ENCODE data around the gene HSD17B14. TPM values are rescaled to one million over a fixed set of nuclear protein-coding genes. Genes with fewer than 3 reads are reported as not detected.

HSD17B14 gene
- total RNA-seq, 1 experiment from 2014 or later = 27.8 TPM

DNA sequence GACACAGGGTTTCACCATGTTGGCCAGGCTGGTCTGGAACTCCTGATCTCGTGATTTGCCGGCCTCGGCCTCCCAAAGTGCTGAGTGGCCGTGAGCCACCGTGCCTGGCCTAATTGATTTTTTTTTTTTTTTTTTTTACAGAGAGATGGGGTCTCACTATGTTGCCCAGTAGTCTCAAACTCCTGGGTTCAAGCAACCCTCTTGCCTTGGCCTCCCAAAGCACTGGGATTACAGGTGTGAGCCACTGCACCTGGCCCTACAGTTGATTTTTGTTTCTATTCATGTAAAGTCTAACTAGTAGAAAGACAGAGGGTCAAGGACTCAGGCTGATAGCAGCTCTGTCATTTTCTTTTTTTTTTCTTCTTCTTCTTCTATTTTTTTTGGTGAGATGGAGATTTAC, 59.2 kb downstream of the HSD17B14 start:
- Mint-ChIP-seq H3K9me3 (ENCODE audit: unreplicated experiment) (no peaks in the 10 kb centered on the region), H3K27me3 (ENCODE audit: insufficient read depth, unreplicated experiment) (no peaks in the 10 kb centered on the region), H3K4me3 (ENCODE audit: unreplicated experiment) (no peak overlapping the region), H3K36me3 (ENCODE audit: insufficient read depth, unreplicated experiment) (no peaks in the 10 kb centered on the region), H3K4me1 (ENCODE audit: low read depth, unreplicated experiment) (peaks cover 18% of the 10 kb centered on the region), H3K27ac (ENCODE audit: unreplicated experiment) (no peak overlapping the region)
- Histone ChIP-seq H3K9me3 (no peaks in the 10 kb centered on the region), H3K36me3 (ENCODE audit: control insufficient read depth, insufficient read depth, low read length) (no peaks in the 10 kb centered on the region), H3K4me3 (ENCODE audit: low read depth, low read length) (no peak overlapping the region), H3K27me3 (replicated peaks; ENCODE audit: control insufficient read depth, insufficient read depth, low read length) (no peaks in the 10 kb centered on the region), H3K4me1 (peaks cover 20% of the 10 kb centered on the region)
- no peak for TF ChIP-seq CTCF (IDR thresholded peaks at IDR 0.05; ENCODE audit: insufficient read depth in 1 of 2, low read depth in 1 of 2, low read length in 1 of 2, severe bottlenecking in 1 of 2, unreplicated experiment in 1 of 2)
- ChIA-PET POLR2A (no interaction called here), CTCF (no interaction called here)
- intact Hi-C loops (cut with micrococcal nuclease; ENCODE audit: unreplicated experiment) = no loop called here
- no peak for DNase-seq
- no TSS peak for BruUV-seq (replicated peaks)

- H3K4me3 ChIP-seq (ENCODE audit: low read depth, low read length) = no peak overlapping the region
- BruUV-seq (replicated peaks) = no TSS peak
Measured at GRCh38 chr19:48772503-48772953, 63.8 kb downstream of the HSD17B14 start.

DNA sequence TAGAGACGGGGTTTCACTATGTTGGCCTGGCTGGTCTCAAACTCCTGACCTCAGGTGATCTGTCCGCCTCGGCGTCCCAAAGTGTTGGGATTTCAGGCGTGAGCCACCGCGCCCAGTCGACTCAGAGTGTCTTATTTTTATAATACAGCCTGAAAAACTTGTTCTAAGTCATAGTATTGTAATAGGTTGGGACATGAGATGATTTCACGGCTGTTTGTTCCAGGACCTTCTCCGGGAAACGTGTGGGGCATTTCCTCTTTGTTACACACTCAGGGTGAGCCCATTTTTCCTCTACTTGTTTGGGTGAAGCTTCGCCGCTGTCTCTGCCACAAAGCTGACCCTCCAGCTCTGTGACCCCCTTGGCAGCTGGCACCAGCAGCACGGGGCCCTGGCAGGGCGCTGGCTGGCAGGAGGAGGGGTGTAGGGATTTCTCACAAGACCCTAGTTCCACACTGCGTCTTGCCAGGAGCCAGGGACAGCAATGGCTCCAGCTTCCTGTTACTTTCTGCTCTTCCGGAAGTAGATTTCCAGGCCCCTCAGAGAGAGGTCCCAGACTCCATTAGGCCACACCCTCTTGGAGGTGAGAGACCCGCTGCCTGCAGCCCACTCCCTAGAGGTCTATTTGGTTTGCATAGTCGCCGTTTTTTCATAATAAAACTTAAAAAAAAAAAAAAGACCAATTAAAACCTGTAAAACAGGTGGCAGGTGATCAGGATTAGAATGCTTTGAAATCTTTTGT, 65.4 kb downstream of the HSD17B14 start:
- no peak overlapping the region for H3K27ac Mint-ChIP-seq (ENCODE audit: unreplicated experiment)

More at GRCh38 chr19:48772503-48772953, 63.8 kb downstream of the HSD17B14 start:
- intact Hi-C loops (cut with micrococcal nuclease; ENCODE audit: unreplicated experiment) = no loop called here
- Mint-ChIP-seq H3K9me3 (ENCODE audit: unreplicated experiment) (no peaks in the 10 kb centered on the region), H3K27ac (ENCODE audit: unreplicated experiment) (no peak overlapping the region), H3K4me3 (ENCODE audit: unreplicated experiment) (no peak overlapping the region), H3K4me1 (ENCODE audit: low read depth, unreplicated experiment) (no peaks in the 10 kb centered on the region), H3K36me3 (ENCODE audit: insufficient read depth, unreplicated experiment) (no peaks in the 10 kb centered on the region), H3K27me3 (ENCODE audit: insufficient read depth, unreplicated experiment) (no peaks in the 10 kb centered on the region)
- ChIA-PET CTCF (interaction anchor here (0.6 kb wide), 1 partner anchor 22 kb away, joined by 3 read pairs; no protein-coding TSS in a partner anchor), POLR2A (no interaction called here)
- TF ChIP-seq CTCF (IDR thresholded peaks at IDR 0.05; ENCODE audit: insufficient read depth in 1 of 2, low read depth in 1 of 2, low read length in 1 of 2, severe bottlenecking in 1 of 2, unreplicated experiment in 1 of 2) = no peak
- H3K9me3 ChIP-seq = no peaks in the 10 kb centered on the region
- no peaks in the 10 kb centered on the region for H3K36me3 ChIP-seq (ENCODE audit: control insufficient read depth, insufficient read depth, low read length)
- no peaks in the 10 kb centered on the region for H3K27me3 ChIP-seq (replicated peaks; ENCODE audit: control insufficient read depth, insufficient read depth, low read length)
- DNase-seq = no peak
- peaks cover 4% of the 10 kb centered on the region; the same call in 1 of the 2 replicates for H3K4me1 ChIP-seq

More for the DNA sequence above, 65.4 kb downstream of the HSD17B14 start:
- Mint-ChIP-seq H3K36me3 (ENCODE audit: insufficient read depth, unreplicated experiment) (no peaks in the 10 kb centered on the region), H3K27me3 (ENCODE audit: insufficient read depth, unreplicated experiment) (no peaks in the 10 kb centered on the region), H3K4me3 (ENCODE audit: unreplicated experiment) (no peak overlapping the region), H3K9me3 (ENCODE audit: unreplicated experiment) (no peaks in the 10 kb centered on the region), H3K4me1 (ENCODE audit: low read depth, unreplicated experiment) (no peaks in the 10 kb centered on the region)
- Histone ChIP-seq H3K4me3 (ENCODE audit: low read depth, low read length) (no peak overlapping the region), H3K36me3 (ENCODE audit: control insufficient read depth, insufficient read depth, low read length) (no peaks in the 10 kb centered on the region), H3K27me3 (replicated peaks; ENCODE audit: control insufficient read depth, insufficient read depth, low read length) (no peaks in the 10 kb centered on the region), H3K4me1 (peaks cover 4% of the 10 kb centered on the region; the same call in 1 of the 2 replicates), H3K9me3 (no peaks in the 10 kb centered on the region)
- no peak for TF ChIP-seq CTCF (IDR thresholded peaks at IDR 0.05; ENCODE audit: insufficient read depth in 1 of 2, low read depth in 1 of 2, low read length in 1 of 2, severe bottlenecking in 1 of 2, unreplicated experiment in 1 of 2)
- no peak for DNase-seq
- BruUV-seq (replicated peaks) = no TSS peak
- ChIA-PET POLR2A (no interaction called here), CTCF (interaction anchor here (1.5 kb wide), 1 partner anchor 25 kb away, joined by 3 read pairs; no protein-coding TSS in a partner anchor)
- intact Hi-C loops (cut with micrococcal nuclease; ENCODE audit: unreplicated experiment) = no loop called here
